Skeletal muscle satellite cell (primary cell): ENCODE data around the gene SLC12A7.

ENCODE experiments used
- H3K27me3 ChIP-seq: 2 replicates; pipeline ENCODE4 v1.7.0; 2013; ENCODE audit warnings: low read length; ENCODE audit not compliant: control insufficient read depth, insufficient read depth
- H3K36me3 ChIP-seq: 2 replicates; pipeline ENCODE4 v1.7.0; 2013; ENCODE audit warnings: mild to moderate bottlenecking, control low read depth, low read length; ENCODE audit not compliant: insufficient read depth
- H3K4me1 ChIP-seq: 2 replicates; pipeline ENCODE4 v1.7.0; 2013; ENCODE audit warnings: low read length; ENCODE audit not compliant: control insufficient read depth, insufficient read depth
- H3K4me2 ChIP-seq: 2 replicates; pipeline ENCODE4 v1.7.0; 2013; ENCODE audit warnings: mild to moderate bottlenecking, low read length
- H3K4me3 ChIP-seq: 2 replicates; pipeline ENCODE4 v1.7.0; 2013; ENCODE audit warnings: low read length
- H3K9ac ChIP-seq: 2 replicates; pipeline ENCODE4 v1.7.0; 2013; ENCODE audit warnings: mild to moderate bottlenecking, low read depth, low read length, moderate library complexity
- H3K9me3 ChIP-seq: replicated peaks from 2 replicates; pipeline ENCODE4 v1.7.0; 2013; ENCODE audit warnings: mild to moderate bottlenecking, control low read depth, low read length

The SLC12A7 gene

GRCh38 chr5:1095990-1096363, 15.9 kb downstream of the SLC12A7 start:
- Histone ChIP-seq H3K27me3 (peaks cover 3% of the 10 kb centered on the region), H3K4me3 (no peak overlapping the region), H3K36me3 (no peaks in the 10 kb centered on the region)

GRCh38 chr5:1095302-1095989, 16.4 kb downstream of the SLC12A7 start:
- Histone ChIP-seq H3K4me2 (no peak overlapping the region), H3K9me3 (no peaks in the 10 kb centered on the region), H3K27me3 (peaks cover 3% of the 10 kb centered on the region), H3K36me3 (no peaks in the 10 kb centered on the region), H3K4me1 (no peaks in the 10 kb centered on the region), H3K4me3 (no peak overlapping the region), H3K9ac (no peak overlapping the region)

More at GRCh38 chr5:1095990-1096363, 15.9 kb downstream of the SLC12A7 start:
- Histone ChIP-seq H3K4me2 (no peak overlapping the region), H3K9ac (no peak overlapping the region), H3K4me1 (no peaks in the 10 kb centered on the region), H3K9me3 (no peaks in the 10 kb centered on the region)

GRCh38 chr5:1094670-1095190, 17.1 kb downstream of the SLC12A7 start:
- no peak overlapping the region for H3K4me3 ChIP-seq
- H3K36me3 ChIP-seq: no peaks in the 10 kb centered on the region
- H3K4me1 ChIP-seq: no peaks in the 10 kb centered on the region
- peaks cover 3% of the 10 kb centered on the region for H3K27me3 ChIP-seq
- H3K4me2 ChIP-seq: no peak overlapping the region
- no peak overlapping the region for H3K9ac ChIP-seq
- H3K9me3 ChIP-seq: no peaks in the 10 kb centered on the region

GRCh38 chr5:1093361-1093760, 18.5 kb downstream of the SLC12A7 start:
- Histone ChIP-seq H3K4me2 (no peak overlapping the region), H3K9ac (no peak overlapping the region), H3K36me3 (no peaks in the 10 kb centered on the region), H3K4me1 (no peaks in the 10 kb centered on the region), H3K27me3 (peaks cover 3% of the 10 kb centered on the region), H3K9me3 (no peaks in the 10 kb centered on the region), H3K4me3 (no peak overlapping the region)

GRCh38 chr5:1092122-1092521, 19.7 kb downstream of the SLC12A7 start:
- Histone ChIP-seq H3K4me2 (no peak overlapping the region), H3K9me3 (no peaks in the 10 kb centered on the region), H3K4me1 (no peaks in the 10 kb centered on the region), H3K4me3 (no peak overlapping the region), H3K36me3 (no peaks in the 10 kb centered on the region), H3K9ac (no peak overlapping the region), H3K27me3 (peaks cover 3% of the 10 kb centered on the region)

GRCh38 chr5:1091632-1092031, 20.2 kb downstream of the SLC12A7 start:
- Histone ChIP-seq H3K4me2 (no peak overlapping the region), H3K4me3 (no peak overlapping the region), H3K4me1 (no peaks in the 10 kb centered on the region), H3K9ac (no peak overlapping the region), H3K27me3 (peaks cover 3% of the 10 kb centered on the region), H3K9me3 (no peaks in the 10 kb centered on the region), H3K36me3 (no peaks in the 10 kb centered on the region)

- H3K4me3 ChIP-seq: no peak overlapping the region
- no peaks in the 10 kb centered on the region for H3K4me1 ChIP-seq
- H3K36me3 ChIP-seq: no peaks in the 10 kb centered on the region
- H3K9ac ChIP-seq: no peak overlapping the region
- no peaks in the 10 kb centered on the region for H3K9me3 ChIP-seq
- no peak overlapping the region for H3K4me2 ChIP-seq
- peaks cover 3% of the 10 kb centered on the region for H3K27me3 ChIP-seq
These were observed 21.3 kb downstream of the SLC12A7 start for GRCh38 chr5:1090538-1090937.

- Histone ChIP-seq H3K4me1 (no peaks in the 10 kb centered on the region), H3K4me2 (no peak overlapping the region), H3K9me3 (no peaks in the 10 kb centered on the region), H3K36me3 (no peaks in the 10 kb centered on the region), H3K4me3 (no peak overlapping the region), H3K27me3 (peaks cover 3% of the 10 kb centered on the region), H3K9ac (no peak overlapping the region)
These were observed 22.2 kb downstream of the SLC12A7 start for GRCh38 chr5:1089621-1090040.

GRCh38 chr5:1089146-1089545, 22.7 kb downstream of the SLC12A7 start:
- no peaks in the 10 kb centered on the region for H3K4me1 ChIP-seq
- no peaks in the 10 kb centered on the region for H3K36me3 ChIP-seq
- no peak overlapping the region for H3K9ac ChIP-seq
- peaks cover under 1% of the 10 kb centered on the region for H3K27me3 ChIP-seq
- no peak overlapping the region for H3K4me3 ChIP-seq
- H3K9me3 ChIP-seq: no peaks in the 10 kb centered on the region
- no peak overlapping the region for H3K4me2 ChIP-seq

- Histone ChIP-seq H3K4me3 (no peak overlapping the region), H3K9me3 (no peaks in the 10 kb centered on the region), H3K36me3 (no peaks in the 10 kb centered on the region), H3K27me3 (no peaks in the 10 kb centered on the region), H3K9ac (no peak overlapping the region), H3K4me2 (no peak overlapping the region), H3K4me1 (no peaks in the 10 kb centered on the region)
These were observed 23.1 kb downstream of the SLC12A7 start for GRCh38 chr5:1088726-1089125.

GRCh38 chr5:1088031-1088430, 23.8 kb downstream of the SLC12A7 start:
- Histone ChIP-seq H3K4me1 (no peaks in the 10 kb centered on the region), H3K4me3 (no peak overlapping the region), H3K9ac (no peak overlapping the region), H3K9me3 (no peaks in the 10 kb centered on the region), H3K36me3 (no peaks in the 10 kb centered on the region), H3K4me2 (no peak overlapping the region), H3K27me3 (no peaks in the 10 kb centered on the region)

- Histone ChIP-seq H3K4me1 (no peaks in the 10 kb centered on the region), H3K36me3 (no peaks in the 10 kb centered on the region), H3K4me2 (no peak overlapping the region), H3K4me3 (no peak overlapping the region), H3K27me3 (no peaks in the 10 kb centered on the region), H3K9me3 (no peaks in the 10 kb centered on the region), H3K9ac (no peak overlapping the region)
These were observed 24.4 kb downstream of the SLC12A7 start for GRCh38 chr5:1087428-1087827.
